GM19455 (cell line): Measurements from ENCODE around the gene COG3.

ENCODE experiments used
- ATAC-seq: cut with Tn5 transposase; IDR thresholded peaks from one replicate; pipeline ENCODE4 v1.9.1; 2021; ENCODE audit not compliant: unreplicated experiment

The COG3 gene

GRCh38 chr13:45542391-45542790 lies 77.7 kb downstream of the COG3 start:
- no peak for ATAC-seq

GRCh38 chr13:45542878-45543277 lies 78.1 kb downstream of the COG3 start:
- ATAC-seq = no peak

- no peak for ATAC-seq
Observed at GRCh38 chr13:45544520-45544919, 79.8 kb downstream of the COG3 start.

- ATAC-seq = no peak
Observed at GRCh38 chr13:45545686-45546409, 81.1 kb downstream of the COG3 start.

- ATAC-seq = no peak
Observed at GRCh38 chr13:45546410-45546765, 81.6 kb downstream of the COG3 start.

- no peak for ATAC-seq
Observed at GRCh38 chr13:45548281-45548680, 83.5 kb downstream of the COG3 start.

- ATAC-seq = no peak
Observed at GRCh38 chr13:45554604-45555109, 89.9 kb downstream of the COG3 start.

GRCh38 chr13:45564133-45564776 lies 99.5 kb downstream of the COG3 start:
- ATAC-seq = no peak

- ATAC-seq = no peak
Observed at GRCh38 chr13:45565331-45565730, 100.6 kb downstream of the COG3 start.

- ATAC-seq = no peak
Observed at GRCh38 chr13:45575146-45575829, 110.5 kb downstream of the COG3 start.

GRCh38 chr13:45575830-45576180 lies 111.1 kb downstream of the COG3 start:
- ATAC-seq = no peak

GRCh38 chr13:45576466-45576865 lies 111.7 kb downstream of the COG3 start:
- no peak for ATAC-seq

GRCh38 chr13:45582408-45583076 lies 117.8 kb downstream of the COG3 start:
- ATAC-seq = no peak

GRCh38 chr13:45584816-45585215 lies 120.1 kb downstream of the COG3 start:
- ATAC-seq = no peak
